HG03108 (cell line): Measurements from ENCODE around the gene XPO1.
"Not testable (repeated sequence)": the region's sequence is repeated elsewhere in the genome, so short reads cannot be mapped to it uniquely, and the experiment has no call there.

Experiments
- ATAC-seq: cut with Tn5 transposase; IDR thresholded peaks from one replicate; pipeline ENCODE4 v1.9.1; 2021; ENCODE audit warnings: moderate library complexity; ENCODE audit not compliant: unreplicated experiment

Gene XPO1

DNA sequence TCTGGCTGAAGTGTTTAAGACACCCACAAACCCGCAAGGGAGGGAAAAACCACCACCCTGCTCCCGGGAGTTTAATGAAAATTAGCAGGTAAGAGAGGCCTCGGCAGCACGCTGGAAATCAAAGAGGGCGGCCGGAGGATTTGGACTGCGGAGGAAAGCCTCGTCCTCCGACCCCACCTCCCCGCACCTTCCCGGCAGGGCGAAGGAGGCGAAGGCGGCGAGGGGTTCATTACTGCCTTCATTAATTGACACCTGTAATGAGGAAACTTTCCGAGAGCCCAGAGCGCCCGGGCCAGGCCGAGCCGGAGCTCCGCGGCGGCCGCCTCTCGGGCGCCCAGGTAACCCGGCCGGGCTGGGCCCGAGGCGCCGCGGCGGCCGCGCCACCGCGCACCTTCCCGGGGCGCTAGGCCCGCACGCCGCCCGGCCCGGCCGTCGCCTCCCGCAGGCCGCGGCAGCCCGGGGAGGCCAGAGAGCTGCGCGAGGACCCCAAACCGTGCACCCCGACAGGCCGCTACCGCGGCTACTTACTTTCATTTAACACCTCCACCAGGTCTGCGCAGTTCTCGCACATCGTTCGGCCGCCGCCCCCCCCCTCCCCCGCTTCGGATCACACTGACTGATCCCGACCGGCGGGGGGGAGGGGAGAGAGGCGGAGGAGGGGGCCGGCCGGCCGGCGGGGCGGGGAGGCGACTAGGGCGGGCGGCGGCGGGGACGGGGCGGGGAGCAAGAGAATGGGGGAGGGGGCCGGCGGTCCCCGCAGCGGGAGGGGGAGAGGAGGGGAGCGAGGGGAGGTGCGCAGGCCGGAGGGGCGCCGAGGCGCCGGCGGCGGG is 67.8 kb downstream of the XPO1 start:
- peak; percentile 22 for ATAC-seq

GRCh38 chr2:61469424-61470121 is 68.6 kb downstream of the XPO1 start:
- no peak for ATAC-seq

DNA sequence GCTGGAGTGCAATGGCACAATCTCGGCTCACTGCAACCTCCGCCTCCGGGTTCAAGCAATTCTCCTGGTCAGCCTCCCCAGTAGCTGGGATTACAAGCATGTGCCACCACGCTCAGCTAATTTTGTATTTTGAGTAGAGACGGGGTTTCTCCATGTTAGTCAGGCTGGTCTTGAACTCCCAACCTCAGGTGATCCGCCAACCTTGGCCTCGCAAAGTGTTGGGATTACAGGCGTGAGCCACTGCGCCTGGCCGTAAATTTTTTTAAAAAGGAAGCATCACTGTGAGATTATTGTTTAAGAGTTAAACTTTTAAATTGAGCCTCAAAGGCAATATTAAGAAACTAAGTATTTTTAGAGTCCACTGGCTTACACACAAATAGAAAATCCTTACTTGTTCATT is 69.9 kb downstream of the XPO1 start:
- ATAC-seq, result not testable (repeated sequence)

DNA sequence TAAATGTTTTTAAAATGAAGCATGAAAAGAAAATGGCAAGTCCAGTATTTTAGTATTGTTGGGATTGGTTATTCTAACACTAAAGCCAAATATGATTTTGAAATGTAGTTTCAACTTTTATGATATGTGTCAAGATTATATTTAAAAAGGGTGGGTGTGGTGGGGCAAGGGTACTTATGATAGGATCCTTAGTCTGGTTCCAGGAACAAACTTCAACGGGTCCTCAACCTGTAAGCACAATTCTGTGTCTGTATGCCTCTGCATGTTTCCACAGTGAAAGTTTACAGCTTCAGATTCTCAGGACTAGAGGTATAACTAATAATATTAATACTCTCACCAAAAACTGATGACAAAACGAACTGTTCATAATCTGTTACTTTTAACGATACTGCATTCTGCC is 73.1 kb downstream of the XPO1 start:
- ATAC-seq, result no peak

- ATAC-seq, result no peak
Observed at GRCh38 chr2:61463769-61464475, 74.2 kb downstream of the XPO1 start.

DNA sequence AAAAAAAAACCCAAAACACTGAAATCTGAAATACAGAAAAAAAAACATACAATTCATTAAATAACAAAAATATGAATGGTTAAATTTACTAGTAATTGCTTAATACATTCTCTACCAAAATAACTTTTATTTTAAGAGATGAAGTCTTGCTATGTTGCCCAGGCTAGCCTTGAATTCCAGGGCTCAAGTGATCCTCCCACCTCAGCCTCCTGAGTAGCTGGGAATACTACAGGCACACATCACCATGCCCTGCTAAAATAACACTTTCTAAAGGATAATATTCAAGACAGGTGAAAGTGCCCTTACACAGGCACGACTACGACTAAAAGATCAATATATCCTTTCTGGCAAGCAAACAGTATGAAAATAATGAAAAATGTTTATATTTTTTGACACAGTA is 76.8 kb downstream of the XPO1 start:
- ATAC-seq, result no peak

DNA sequence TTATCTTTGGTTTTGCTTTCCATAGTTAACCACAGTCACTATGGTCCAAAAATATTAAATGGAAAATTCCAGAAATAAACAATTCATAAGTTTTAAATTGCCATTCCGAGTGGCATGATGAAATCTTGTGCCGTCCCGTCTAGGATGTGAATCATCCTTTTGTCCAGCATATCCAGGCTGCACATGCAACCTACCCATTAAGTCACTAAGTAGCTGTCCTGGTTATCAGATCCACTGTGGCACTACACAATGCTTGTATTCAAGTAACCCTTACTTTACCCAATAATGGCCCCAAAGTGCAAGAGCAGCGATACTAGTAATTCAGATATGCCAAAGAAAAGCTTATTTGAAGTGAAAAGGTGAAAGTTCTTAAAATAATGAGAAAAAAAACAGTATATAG is 78.0 kb downstream of the XPO1 start:
- ATAC-seq, result no peak

GRCh38 chr2:61456746-61457420 is 81.3 kb downstream of the XPO1 start:
- ATAC-seq, result no peak

GRCh38 chr2:61456070-61456745 is 81.9 kb downstream of the XPO1 start:
- no peak for ATAC-seq

DNA sequence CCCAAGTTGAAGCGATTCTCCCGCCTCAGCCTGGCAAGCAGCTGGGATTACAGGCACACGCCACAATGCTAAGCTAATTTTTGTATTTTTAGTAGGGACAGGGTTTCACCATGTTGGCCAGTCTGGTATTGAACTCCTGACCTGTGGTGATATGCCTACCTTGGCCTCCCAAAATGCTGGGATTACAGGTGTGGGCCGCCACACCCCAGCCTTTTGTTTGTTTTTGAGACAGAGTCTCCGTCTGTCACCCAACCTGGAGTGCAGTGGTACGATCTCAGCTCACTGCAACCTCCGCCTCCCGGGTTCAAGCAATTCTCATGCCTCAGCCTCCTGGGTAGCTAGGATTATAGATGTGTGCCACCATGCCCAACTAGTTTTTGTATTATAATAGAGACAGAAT is 83.2 kb downstream of the XPO1 start:
- ATAC-seq, result not testable (repeated sequence)

DNA sequence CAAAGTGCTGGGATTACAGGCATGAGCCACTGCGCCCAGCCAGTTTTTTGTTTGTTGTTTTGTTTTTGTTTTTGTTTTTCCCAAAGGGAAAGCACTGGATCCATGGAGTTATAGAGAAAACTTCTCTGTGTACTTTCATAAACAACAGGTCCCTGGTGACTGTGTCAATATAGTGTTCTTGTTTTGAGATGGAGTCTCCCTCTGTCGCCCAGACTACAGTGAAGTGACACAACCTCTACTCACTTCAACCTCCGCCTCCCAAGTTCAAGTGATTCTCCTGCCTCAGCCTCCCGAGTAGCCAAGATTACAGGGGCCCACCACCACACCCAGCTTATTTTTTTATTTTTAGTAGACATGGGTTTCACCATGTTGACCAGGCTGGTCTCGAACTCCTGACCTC is 83.8 kb downstream of the XPO1 start:
- no peak for ATAC-seq

- no peak for ATAC-seq
Observed at GRCh38 chr2:61452392-61452791, 85.8 kb downstream of the XPO1 start.

DNA sequence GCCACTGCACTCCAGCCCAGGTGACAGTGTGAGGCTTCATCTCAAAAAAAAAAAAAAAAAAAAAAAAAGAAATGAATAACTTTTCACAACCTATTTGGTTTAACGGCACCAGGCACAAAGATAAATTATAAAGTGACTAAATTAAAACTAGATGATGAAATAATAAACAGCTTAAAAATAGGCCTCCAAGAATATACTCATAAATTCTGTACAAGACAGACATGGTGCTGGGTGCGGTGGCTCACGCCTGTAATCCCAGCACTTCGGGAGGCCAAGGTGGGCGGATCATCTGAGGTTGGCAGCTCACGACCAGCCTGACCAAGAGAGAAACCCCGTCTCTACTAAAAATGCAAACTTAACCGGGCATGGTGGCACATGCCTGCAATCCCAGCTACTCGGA is 87.0 kb downstream of the XPO1 start:
- ATAC-seq, result no peak

- ATAC-seq, result no peak
Observed at GRCh38 chr2:61450144-61450543, 88.0 kb downstream of the XPO1 start.

GRCh38 chr2:61448229-61448628 is 89.9 kb downstream of the XPO1 start:
- no peak for ATAC-seq

DNA sequence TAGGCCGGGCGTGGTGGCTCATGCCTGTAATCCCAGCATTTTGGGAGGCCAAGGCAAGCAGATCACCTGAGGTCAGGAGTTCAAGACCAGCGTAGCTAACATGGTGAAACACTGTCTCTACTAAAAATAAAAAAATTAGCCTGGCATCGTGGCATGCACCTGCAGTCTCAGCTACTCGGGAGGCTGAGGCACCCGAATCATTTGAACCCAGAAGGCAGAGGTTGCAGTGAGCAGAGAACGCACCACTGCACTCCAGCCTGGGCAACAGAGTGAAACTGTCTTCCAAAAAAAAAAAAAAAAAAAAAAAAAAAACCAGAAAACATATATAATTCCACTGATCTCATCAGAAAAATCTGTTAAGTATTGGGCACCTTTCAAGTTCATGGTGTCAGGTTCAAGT is 91.2 kb downstream of the XPO1 start:
- not testable (repeated sequence) for ATAC-seq

GRCh38 chr2:61443342-61444041 is 94.7 kb downstream of the XPO1 start:
- peak; percentile 87 for ATAC-seq

DNA sequence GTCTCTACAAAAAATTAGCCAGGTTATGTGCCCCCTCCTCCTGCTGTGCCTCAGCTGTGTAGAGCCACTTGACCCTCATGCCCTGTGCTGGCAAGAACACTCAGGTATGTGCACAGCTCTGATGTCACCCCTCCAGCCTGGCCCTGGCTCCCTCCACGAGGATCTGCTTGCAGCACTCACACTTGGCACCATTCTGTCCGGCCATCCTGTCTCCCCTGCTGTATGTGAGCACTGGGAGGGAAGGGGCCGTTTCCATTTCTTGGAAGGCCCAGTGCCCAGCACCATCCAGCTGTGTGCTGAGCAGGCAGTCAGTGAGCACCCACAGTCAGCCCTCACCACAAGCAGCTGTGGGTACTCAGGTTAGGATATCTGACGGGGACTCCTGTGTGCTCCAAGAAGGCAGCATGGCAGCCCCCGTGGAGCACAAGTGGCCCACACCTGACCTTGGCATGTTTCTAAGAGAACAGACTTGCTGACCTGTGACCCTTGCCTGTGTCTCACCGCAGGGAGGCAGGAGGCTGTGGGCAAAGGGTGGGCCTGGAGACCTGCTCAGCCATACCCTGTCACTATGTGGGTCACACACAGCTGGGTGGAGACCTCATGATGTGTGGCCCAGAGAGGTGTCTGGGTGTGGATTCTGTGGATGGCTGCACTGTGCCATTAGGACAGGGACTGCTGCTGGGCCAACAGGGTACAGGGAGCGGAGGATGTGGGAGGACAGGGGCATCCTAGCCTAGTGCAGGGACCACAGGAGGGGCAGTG is 98.7 kb downstream of the XPO1 start:
- ATAC-seq, result no peak

DNA sequence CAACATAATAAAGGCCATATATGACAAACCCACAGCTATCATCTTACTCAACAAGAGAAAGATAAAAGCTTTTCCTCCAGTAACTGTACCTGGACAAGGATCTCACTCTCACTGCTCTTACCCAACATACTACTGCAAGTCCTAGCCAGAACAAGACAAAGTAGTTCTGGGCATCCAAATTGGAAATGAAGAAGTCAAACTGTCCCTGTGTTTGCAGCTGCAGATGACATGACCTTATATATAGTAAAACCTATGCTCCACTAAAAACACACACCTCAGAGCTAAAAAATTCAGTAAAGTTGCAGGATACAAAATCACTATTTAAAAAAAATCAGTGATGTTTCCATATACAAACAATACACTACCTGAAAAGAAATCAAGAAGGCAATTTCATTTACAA is 99.5 kb downstream of the XPO1 start:
- ATAC-seq, result no peak
